Ishikawa (cell line): ENCODE measurements around the gene FAIM.

Source experiments
- CEBPB ChIP-seq: IDR thresholded peaks from 2 replicates; pipeline ENCODE4 v1.6.1; 2012
- CREB1 ChIP-seq: IDR thresholded peaks from 2 replicates; pipeline ENCODE4 v1.6.1; 2012; ENCODE audit warnings: low read depth
- EGR1 ChIP-seq: IDR thresholded peaks from 2 replicates; pipeline ENCODE4 v1.6.1; 2012
- EP300 ChIP-seq: IDR thresholded peaks from 2 replicates; pipeline ENCODE4 v1.6.1; 2012; ENCODE audit warnings: borderline replicate concordance
- FOXM1 ChIP-seq: IDR thresholded peaks from 2 replicates; pipeline ENCODE4 v1.6.1; 2012; ENCODE audit warnings: low read depth, borderline replicate concordance
- MAX ChIP-seq: IDR thresholded peaks from 2 replicates; pipeline ENCODE4 v1.6.1; 2012
- NFIC ChIP-seq: IDR thresholded peaks from 2 replicates; pipeline ENCODE4 v1.6.1; 2012
- RAD21 ChIP-seq: IDR thresholded peaks from 2 replicates; pipeline ENCODE4 v1.6.1; 2012; ENCODE audit warnings: low read depth
- REST ChIP-seq: IDR thresholded peaks from 2 replicates; pipeline ENCODE4 v1.6.1; 2012; ENCODE audit warnings: low read depth, mild to moderate bottlenecking
- TAF1 ChIP-seq: IDR thresholded peaks from 2 replicates; pipeline ENCODE4 v1.6.1; 2012; ENCODE audit warnings: low read depth, mild to moderate bottlenecking
- TCF12 ChIP-seq: IDR thresholded peaks from 2 replicates; pipeline ENCODE4 v1.6.1; 2012; ENCODE audit warnings: low read depth
- TEAD4 ChIP-seq: IDR thresholded peaks from 2 replicates; pipeline ENCODE4 v1.6.1; 2012
- USF1 ChIP-seq: IDR thresholded peaks from 2 replicates; pipeline ENCODE4 v1.6.1; 2012
- YY1 ChIP-seq: IDR thresholded peaks from 2 replicates; pipeline ENCODE4 v1.6.1; 2012; ENCODE audit warnings: low read depth
- ZBTB7A ChIP-seq: IDR thresholded peaks from 2 replicates; pipeline ENCODE4 v1.6.1; 2012; ENCODE audit warnings: low read depth

FAIM gene

GRCh38 chr3:138588445-138588844 is 20.1 kb upstream of the FAIM start:
- TF ChIP-seq CREB1 (no peak), CEBPB (no peak), NFIC (no peak), TCF12 (no peak), TAF1 (no peak), REST (no peak), MAX (no peak), FOXM1 (no peak), YY1 (no peak)

- TF ChIP-seq CEBPB (no peak), TAF1 (no peak)
These were observed 17.2 kb upstream of the FAIM start for GRCh38 chr3:138591392-138591791.

- TF ChIP-seq TEAD4 (no peak), TCF12 (0 out of 2 replicates have a peak, but pooled peaks have one; percentile 13)
These were observed 15.0 kb upstream of the FAIM start for GRCh38 chr3:138593488-138594149.

- TF ChIP-seq CEBPB (peak; percentile 92; the same call in 1 of the 2 replicates), NFIC (no peak), TAF1 (peak; percentile 65), TEAD4 (no peak), RAD21 (peak; percentile 81), EGR1 (0 out of 2 replicates have a peak, but pooled peaks have one; percentile 30), FOXM1 (peak; percentile 66; the same call in 1 of the 2 replicates), MAX (peak; percentile 97), REST (no peak), ZBTB7A (no peak; the same call in 1 of the 2 replicates), USF1 (no peak), CREB1 (peak; percentile 58), EP300 (no peak), YY1 (peak; percentile 65; the same call in 1 of the 2 replicates), TCF12 (no peak; the same call in 1 of the 2 replicates)
These were observed 14.2 kb upstream of the FAIM start, which contains the start of gene CEP70 for GRCh38 chr3:138594150-138594934. Gene CEP70 (minus strand): TSS chr3:138594260. CDS start chr3:138572927, 21,333 bp downstream.

- TF ChIP-seq NFIC: no peak
- TF ChIP-seq FOXM1: no peak
- TF ChIP-seq MAX: no peak
- TF ChIP-seq REST: no peak
- TF ChIP-seq EGR1: no peak
- no peak for TF ChIP-seq EP300
- TF ChIP-seq ZBTB7A: no peak
- TF ChIP-seq CREB1: no peak
- TF ChIP-seq USF1: no peak
- no peak for TF ChIP-seq RAD21
- TF ChIP-seq YY1: no peak
- TF ChIP-seq CEBPB: no peak; the same call in 1 of the 2 replicates
- TF ChIP-seq TCF12: no peak
- TF ChIP-seq TEAD4: no peak
- TF ChIP-seq TAF1: no peak
These were observed 13.5 kb upstream of the FAIM start for GRCh38 chr3:138594935-138595610.
